Measurements from ENCODE around the gene RPS10.

DNA sequence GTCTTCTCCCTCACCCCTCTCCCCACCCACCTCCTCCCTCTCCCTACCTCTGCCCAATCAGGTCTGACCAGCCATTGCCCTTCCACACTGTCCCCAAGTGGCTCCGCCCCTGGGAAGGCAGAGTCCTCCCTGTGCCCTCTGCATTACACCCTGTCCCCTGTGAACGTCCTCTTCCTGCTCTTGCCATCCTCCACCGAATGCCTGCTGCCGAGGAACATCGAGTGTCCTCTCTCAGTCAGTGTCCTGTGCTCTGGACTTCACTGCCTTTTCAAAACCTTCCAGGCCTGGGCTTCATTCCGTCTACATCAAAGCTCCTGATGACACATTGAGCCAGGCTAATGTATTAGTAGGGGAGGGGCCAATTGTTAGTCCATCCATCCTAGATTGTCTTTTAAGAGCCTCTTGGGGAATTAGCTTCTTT is 36.7 kb upstream of the RPS10 start:
- TF ChIP-seq, protein P1, sequence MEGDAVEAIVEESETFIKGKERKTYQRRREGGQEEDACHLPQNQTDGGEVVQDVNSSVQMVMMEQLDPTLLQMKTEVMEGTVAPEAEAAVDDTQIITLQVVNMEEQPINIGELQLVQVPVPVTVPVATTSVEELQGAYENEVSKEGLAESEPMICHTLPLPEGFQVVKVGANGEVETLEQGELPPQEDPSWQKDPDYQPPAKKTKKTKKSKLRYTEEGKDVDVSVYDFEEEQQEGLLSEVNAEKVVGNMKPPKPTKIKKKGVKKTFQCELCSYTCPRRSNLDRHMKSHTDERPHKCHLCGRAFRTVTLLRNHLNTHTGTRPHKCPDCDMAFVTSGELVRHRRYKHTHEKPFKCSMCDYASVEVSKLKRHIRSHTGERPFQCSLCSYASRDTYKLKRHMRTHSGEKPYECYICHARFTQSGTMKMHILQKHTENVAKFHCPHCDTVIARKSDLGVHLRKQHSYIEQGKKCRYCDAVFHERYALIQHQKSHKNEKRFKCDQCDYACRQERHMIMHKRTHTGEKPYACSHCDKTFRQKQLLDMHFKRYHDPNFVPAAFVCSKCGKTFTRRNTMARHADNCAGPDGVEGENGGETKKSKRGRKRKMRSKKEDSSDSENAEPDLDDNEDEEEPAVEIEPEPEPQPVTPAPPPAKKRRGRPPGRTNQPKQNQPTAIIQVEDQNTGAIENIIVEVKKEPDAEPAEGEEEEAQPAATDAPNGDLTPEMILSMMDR (conservative IDR thresholded peaks at IDR 0.05; ENCODE audit: low read depth in 2 of 2) = no peak
- TF ChIP-seq EZH2 (IDR thresholded peaks at IDR 0.05; ENCODE audit: low read depth, unreplicated experiment) (no peak), EZH2phosphoT487 (IDR thresholded peaks at IDR 0.05; ENCODE audit: unreplicated experiment) (no peak), JUNB (IDR thresholded peaks at IDR 0.05; ENCODE audit: unreplicated experiment) (no peak), POLR2AphosphoS5 (IDR thresholded peaks at IDR 0.05; ENCODE audit: low read depth) (peak; percentile 47; the same call in 1 of the 2 replicates), CREB1 (CRISPR knock-in tag; IDR thresholded peaks at IDR 0.05; ENCODE audit: low read depth) (no peak), REST (IDR thresholded peaks at IDR 0.05; ENCODE audit: unreplicated experiment) (no peak), ZNF114 (CRISPR knock-in tag; IDR thresholded peaks at IDR 0.05) (no peak), STAT1 (IDR thresholded peaks at IDR 0.05; ENCODE audit: unreplicated experiment) (no peak), ETS1 (IDR thresholded peaks at IDR 0.05) (no peak), ZNF331 (CRISPR knock-in tag; IDR thresholded peaks at IDR 0.05; ENCODE audit: low read depth) (no peak), NANOG (IDR thresholded peaks at IDR 0.05; ENCODE audit: borderline replicate concordance) (no peak), ZNF462 (CRISPR knock-in tag; IDR thresholded peaks at IDR 0.05) (no peak)

Measured in GM23338 (cell line).